SK-N-MC (cell line): ENCODE measurements around the gene KAT8.

Experiments
- EZH2 ChIP-seq: fragments of 200-600 bp; sonication (generic); IDR thresholded peaks from one replicate; pipeline ENCODE4 v1.6.1; 2017; ENCODE audit warnings: antibody characterized with exemption
- POLR2AphosphoS5 ChIP-seq: IDR thresholded peaks from 2 replicates; pipeline ENCODE4 v1.6.1; 2012; ENCODE audit warnings: mild to moderate bottlenecking, low read depth, low read length, borderline replicate concordance

GRCh38 chr16:31106509-31107464 lies 10.7 kb upstream of the KAT8 start:
- TF ChIP-seq EZH2 (no peak), POLR2AphosphoS5 (no peak)
